Measurements from ENCODE around the gene TMOD3. TPM values are rescaled to one million over a fixed set of nuclear protein-coding genes. Genes with fewer than 3 reads are reported as not detected.

TMOD3 gene
- total and polyA plus RNA-seq, 4 donors = 7.2 to 23.9 (median 14.1) TPM

DNA sequence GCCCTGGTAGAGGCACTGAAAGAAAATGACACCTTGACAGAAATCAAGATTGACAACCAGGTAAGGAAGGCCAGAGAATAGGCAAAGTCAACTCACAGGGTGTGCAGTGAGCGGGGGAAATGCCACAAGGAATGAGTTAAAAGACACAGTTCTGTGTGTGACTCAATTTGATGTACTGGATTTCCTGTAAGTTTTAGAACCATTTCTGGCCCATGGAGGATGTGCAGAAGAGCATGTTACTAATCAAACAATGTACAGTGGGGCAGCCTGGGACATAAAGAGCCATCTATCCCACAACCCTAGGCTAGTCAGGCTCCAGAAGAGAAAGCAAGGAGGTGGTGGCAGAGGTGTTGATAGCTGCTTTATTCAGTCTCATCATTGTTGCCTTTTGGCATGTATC, 31.2 kb upstream of the TMOD3 start:
- H3K27me3 ChIP-seq (ENCODE audit: control insufficient read depth in 4 of 4, insufficient read depth in 4 of 4, low read length in 3 of 4) = no peaks in the 10 kb centered on the region
- H3K4me1 ChIP-seq (ENCODE audit: control insufficient read depth in 4 of 4, insufficient read depth in 4 of 4, low read length in 3 of 4) = peaks cover 0 to under 1% (median 0%) of the 10 kb centered on the region in 4 donors
- H3K9me3 ChIP-seq (ENCODE audit: control insufficient read depth in 4 of 4, low read length in 3 of 4) = no peaks in the 10 kb centered on the region
- WGBS = 97% methylated on average over 1 of the region's 1 CpG
- H3K9ac ChIP-seq (ENCODE audit: low read depth in 1 of 2, low read length in 2 of 2) = no peak overlapping the region
- no peaks in the 10 kb centered on the region for H3K36me3 ChIP-seq (ENCODE audit: control insufficient read depth in 4 of 4, insufficient read depth in 3 of 4, low read depth in 1 of 4, low read length in 3 of 4)
- no peak for DNase-seq (ENCODE audit: low spot score)
- H3K4me3 ChIP-seq (ENCODE audit: low read depth in 1 of 3, low read length in 3 of 3) = no peak overlapping the region
- no peak overlapping the region for H3K27ac ChIP-seq (ENCODE audit: low read depth in 1 of 2, low read length in 2 of 2)
- TF ChIP-seq RXRA (IDR thresholded peaks at IDR 0.05) = no peak
- TF ChIP-seq, protein P1, sequence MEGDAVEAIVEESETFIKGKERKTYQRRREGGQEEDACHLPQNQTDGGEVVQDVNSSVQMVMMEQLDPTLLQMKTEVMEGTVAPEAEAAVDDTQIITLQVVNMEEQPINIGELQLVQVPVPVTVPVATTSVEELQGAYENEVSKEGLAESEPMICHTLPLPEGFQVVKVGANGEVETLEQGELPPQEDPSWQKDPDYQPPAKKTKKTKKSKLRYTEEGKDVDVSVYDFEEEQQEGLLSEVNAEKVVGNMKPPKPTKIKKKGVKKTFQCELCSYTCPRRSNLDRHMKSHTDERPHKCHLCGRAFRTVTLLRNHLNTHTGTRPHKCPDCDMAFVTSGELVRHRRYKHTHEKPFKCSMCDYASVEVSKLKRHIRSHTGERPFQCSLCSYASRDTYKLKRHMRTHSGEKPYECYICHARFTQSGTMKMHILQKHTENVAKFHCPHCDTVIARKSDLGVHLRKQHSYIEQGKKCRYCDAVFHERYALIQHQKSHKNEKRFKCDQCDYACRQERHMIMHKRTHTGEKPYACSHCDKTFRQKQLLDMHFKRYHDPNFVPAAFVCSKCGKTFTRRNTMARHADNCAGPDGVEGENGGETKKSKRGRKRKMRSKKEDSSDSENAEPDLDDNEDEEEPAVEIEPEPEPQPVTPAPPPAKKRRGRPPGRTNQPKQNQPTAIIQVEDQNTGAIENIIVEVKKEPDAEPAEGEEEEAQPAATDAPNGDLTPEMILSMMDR (IDR thresholded peaks at IDR 0.05; ENCODE audit: low read depth, low read length, missing input control) = no peak
- no peak for TF ChIP-seq FOXA1 (IDR thresholded peaks at IDR 0.05)
- TF ChIP-seq FOXA2 (IDR thresholded peaks at IDR 0.05) = no peak
- no peak for TF ChIP-seq TAF1 (conservative IDR thresholded peaks at IDR 0.05)
- no peak for TF ChIP-seq JUND (IDR thresholded peaks at IDR 0.05)
- TF ChIP-seq, protein P2, sequence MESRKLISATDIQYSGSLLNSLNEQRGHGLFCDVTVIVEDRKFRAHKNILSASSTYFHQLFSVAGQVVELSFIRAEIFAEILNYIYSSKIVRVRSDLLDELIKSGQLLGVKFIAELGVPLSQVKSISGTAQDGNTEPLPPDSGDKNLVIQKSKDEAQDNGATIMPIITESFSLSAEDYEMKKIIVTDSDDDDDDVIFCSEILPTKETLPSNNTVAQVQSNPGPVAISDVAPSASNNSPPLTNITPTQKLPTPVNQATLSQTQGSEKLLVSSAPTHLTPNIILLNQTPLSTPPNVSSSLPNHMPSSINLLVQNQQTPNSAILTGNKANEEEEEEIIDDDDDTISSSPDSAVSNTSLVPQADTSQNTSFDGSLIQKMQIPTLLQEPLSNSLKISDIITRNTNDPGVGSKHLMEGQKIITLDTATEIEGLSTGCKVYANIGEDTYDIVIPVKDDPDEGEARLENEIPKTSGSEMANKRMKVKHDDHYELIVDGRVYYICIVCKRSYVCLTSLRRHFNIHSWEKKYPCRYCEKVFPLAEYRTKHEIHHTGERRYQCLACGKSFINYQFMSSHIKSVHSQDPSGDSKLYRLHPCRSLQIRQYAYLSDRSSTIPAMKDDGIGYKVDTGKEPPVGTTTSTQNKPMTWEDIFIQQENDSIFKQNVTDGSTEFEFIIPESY (IDR thresholded peaks at IDR 0.05) = no peak
- TF ChIP-seq, protein P3, sequence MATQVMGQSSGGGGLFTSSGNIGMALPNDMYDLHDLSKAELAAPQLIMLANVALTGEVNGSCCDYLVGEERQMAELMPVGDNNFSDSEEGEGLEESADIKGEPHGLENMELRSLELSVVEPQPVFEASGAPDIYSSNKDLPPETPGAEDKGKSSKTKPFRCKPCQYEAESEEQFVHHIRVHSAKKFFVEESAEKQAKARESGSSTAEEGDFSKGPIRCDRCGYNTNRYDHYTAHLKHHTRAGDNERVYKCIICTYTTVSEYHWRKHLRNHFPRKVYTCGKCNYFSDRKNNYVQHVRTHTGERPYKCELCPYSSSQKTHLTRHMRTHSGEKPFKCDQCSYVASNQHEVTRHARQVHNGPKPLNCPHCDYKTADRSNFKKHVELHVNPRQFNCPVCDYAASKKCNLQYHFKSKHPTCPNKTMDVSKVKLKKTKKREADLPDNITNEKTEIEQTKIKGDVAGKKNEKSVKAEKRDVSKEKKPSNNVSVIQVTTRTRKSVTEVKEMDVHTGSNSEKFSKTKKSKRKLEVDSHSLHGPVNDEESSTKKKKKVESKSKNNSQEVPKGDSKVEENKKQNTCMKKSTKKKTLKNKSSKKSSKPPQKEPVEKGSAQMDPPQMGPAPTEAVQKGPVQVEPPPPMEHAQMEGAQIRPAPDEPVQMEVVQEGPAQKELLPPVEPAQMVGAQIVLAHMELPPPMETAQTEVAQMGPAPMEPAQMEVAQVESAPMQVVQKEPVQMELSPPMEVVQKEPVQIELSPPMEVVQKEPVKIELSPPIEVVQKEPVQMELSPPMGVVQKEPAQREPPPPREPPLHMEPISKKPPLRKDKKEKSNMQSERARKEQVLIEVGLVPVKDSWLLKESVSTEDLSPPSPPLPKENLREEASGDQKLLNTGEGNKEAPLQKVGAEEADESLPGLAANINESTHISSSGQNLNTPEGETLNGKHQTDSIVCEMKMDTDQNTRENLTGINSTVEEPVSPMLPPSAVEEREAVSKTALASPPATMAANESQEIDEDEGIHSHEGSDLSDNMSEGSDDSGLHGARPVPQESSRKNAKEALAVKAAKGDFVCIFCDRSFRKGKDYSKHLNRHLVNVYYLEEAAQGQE (IDR thresholded peaks at IDR 0.05) = no peak
- no peak for TF ChIP-seq GABPA (IDR thresholded peaks at IDR 0.05 in 1 of 2, conservative IDR thresholded peaks at IDR 0.05 in 1 of 2)
- TF ChIP-seq, protein P4, sequence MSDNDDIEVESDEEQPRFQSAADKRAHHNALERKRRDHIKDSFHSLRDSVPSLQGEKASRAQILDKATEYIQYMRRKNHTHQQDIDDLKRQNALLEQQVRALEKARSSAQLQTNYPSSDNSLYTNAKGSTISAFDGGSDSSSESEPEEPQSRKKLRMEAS (IDR thresholded peaks at IDR 0.05) = no peak
- TF ChIP-seq, protein P5, sequence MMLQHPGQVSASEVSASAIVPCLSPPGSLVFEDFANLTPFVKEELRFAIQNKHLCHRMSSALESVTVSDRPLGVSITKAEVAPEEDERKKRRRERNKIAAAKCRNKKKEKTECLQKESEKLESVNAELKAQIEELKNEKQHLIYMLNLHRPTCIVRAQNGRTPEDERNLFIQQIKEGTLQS (IDR thresholded peaks at IDR 0.05) = no peak
- no peak for TF ChIP-seq RAD21 (IDR thresholded peaks at IDR 0.05)
- TF ChIP-seq SP1 (IDR thresholded peaks at IDR 0.05) = no peak
- no peak for TF ChIP-seq YY1 (IDR thresholded peaks at IDR 0.05)
- TF ChIP-seq HNF4A (conservative IDR thresholded peaks at IDR 0.05) = no peak
- TF ChIP-seq HNF4G (IDR thresholded peaks at IDR 0.05) = no peak
- no peak for TF ChIP-seq NR2F2 (IDR thresholded peaks at IDR 0.05)

Measured in liver (tissue), 9 donors.